Mesothelial cell of epicardium (in vitro differentiated cells): ENCODE results near the gene RNF152. TPM values are rescaled to one million over a fixed set of nuclear protein-coding genes. Genes with fewer than 3 reads are reported as not detected.

Source experiments
- DNase-seq, 2 experiments: peaks; one replicate each; pipeline ENCODE4 v3.0.0; 2021; ENCODE audit warnings: low spot score in 2 of 2; ENCODE audit not compliant: unreplicated experiment in 2 of 2
- H3K27ac Mint-ChIP-seq: 2 replicates; pipeline ENCODE4 v1.8.0; 2021; ENCODE audit warnings: mixed read lengths
- H3K27me3 Mint-ChIP-seq: 2 replicates; pipeline ENCODE4 v1.8.0; 2021; ENCODE audit warnings: low read depth, mixed read lengths
- H3K36me3 Mint-ChIP-seq: 2 replicates; pipeline ENCODE4 v1.8.0; 2021; ENCODE audit warnings: mixed read lengths
- H3K4me1 Mint-ChIP-seq: 2 replicates; pipeline ENCODE4 v1.8.0; 2021; ENCODE audit warnings: mixed read lengths
- H3K4me3 Mint-ChIP-seq: 2 replicates; pipeline ENCODE4 v1.8.0; 2021; ENCODE audit warnings: mild to moderate bottlenecking, moderate library complexity, mixed read lengths
- H3K9me3 Mint-ChIP-seq: 2 replicates; pipeline ENCODE4 v1.8.0; 2021; ENCODE audit warnings: mixed read lengths
- total RNA-seq: library from RNA; stranded (reverse); gene quantifications from 3 replicates; pipeline ENCODE4 v1.2.1, GENCODE V29; 2021
- TF ChIP-seq, protein P1 (sequence below): fragments of 200-600 bp; sonication (generic); IDR thresholded peaks from one replicate; pipeline ENCODE4 v1.5.0; 2021; ENCODE audit warnings: antibody characterized with exemption; ENCODE audit not compliant: unreplicated experiment

The RNF152 gene
- total RNA-seq, 1 donor from 2014 or later = 28.6 TPM

- Mint-ChIP-seq H3K4me1 (no peaks in the 10 kb centered on the region), H3K4me3 (no peak overlapping the region), H3K27me3 (no peaks in the 10 kb centered on the region), H3K36me3 (no peaks in the 10 kb centered on the region), H3K27ac (no peak overlapping the region), H3K9me3 (peaks cover 23% of the 10 kb centered on the region)
- DNase-seq = no peak
- TF ChIP-seq, protein P1, sequence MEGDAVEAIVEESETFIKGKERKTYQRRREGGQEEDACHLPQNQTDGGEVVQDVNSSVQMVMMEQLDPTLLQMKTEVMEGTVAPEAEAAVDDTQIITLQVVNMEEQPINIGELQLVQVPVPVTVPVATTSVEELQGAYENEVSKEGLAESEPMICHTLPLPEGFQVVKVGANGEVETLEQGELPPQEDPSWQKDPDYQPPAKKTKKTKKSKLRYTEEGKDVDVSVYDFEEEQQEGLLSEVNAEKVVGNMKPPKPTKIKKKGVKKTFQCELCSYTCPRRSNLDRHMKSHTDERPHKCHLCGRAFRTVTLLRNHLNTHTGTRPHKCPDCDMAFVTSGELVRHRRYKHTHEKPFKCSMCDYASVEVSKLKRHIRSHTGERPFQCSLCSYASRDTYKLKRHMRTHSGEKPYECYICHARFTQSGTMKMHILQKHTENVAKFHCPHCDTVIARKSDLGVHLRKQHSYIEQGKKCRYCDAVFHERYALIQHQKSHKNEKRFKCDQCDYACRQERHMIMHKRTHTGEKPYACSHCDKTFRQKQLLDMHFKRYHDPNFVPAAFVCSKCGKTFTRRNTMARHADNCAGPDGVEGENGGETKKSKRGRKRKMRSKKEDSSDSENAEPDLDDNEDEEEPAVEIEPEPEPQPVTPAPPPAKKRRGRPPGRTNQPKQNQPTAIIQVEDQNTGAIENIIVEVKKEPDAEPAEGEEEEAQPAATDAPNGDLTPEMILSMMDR = no peak
Observed at GRCh38 chr18:61774846-61775245, 118.0 kb downstream of the RNF152 start.

- TF ChIP-seq, protein P1 = no peak
- Mint-ChIP-seq H3K9me3 (peaks cover 23% of the 10 kb centered on the region), H3K27me3 (no peaks in the 10 kb centered on the region), H3K27ac (no peak overlapping the region), H3K4me1 (peaks cover 2% of the 10 kb centered on the region), H3K4me3 (no peak overlapping the region), H3K36me3 (no peaks in the 10 kb centered on the region)
- DNase-seq = no peak
Observed at GRCh38 chr18:61772293-61772848, 120.4 kb downstream of the RNF152 start.

GRCh38 chr18:61771861-61772260 is 120.9 kb downstream of the RNF152 start:
- peaks cover 4% of the 10 kb centered on the region for H3K4me1 Mint-ChIP-seq
- peaks cover 23% of the 10 kb centered on the region for H3K9me3 Mint-ChIP-seq
- DNase-seq = no peak
- H3K27ac Mint-ChIP-seq = no peak overlapping the region
- no peak overlapping the region for H3K4me3 Mint-ChIP-seq
- H3K36me3 Mint-ChIP-seq = no peaks in the 10 kb centered on the region
- TF ChIP-seq, protein P1 = no peak
- no peaks in the 10 kb centered on the region for H3K27me3 Mint-ChIP-seq

DNA sequence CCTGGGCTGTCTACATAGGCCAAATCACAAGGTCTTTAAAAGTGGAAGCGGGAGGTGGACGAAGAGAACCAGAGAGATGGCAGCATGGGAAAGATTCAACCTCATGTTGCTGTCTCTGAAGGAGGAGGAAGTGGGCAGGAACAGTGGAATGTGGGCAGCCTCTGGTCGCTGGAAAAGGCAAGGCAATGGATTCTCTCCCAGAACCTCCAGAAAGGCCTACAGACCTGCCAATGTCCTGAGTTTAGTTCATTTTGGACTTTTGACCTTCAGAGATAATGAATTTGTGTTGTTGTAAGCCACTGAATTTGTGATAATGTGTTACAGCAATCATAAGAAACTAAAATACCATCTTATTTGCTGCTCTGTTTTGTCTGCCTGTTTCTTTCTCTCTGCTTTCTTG is 122.5 kb downstream of the RNF152 start:
- Mint-ChIP-seq H3K27me3 (no peaks in the 10 kb centered on the region), H3K4me1 (peaks cover 10% of the 10 kb centered on the region), H3K27ac (no peak overlapping the region), H3K9me3 (peaks cover 11% of the 10 kb centered on the region), H3K4me3 (no peak overlapping the region), H3K36me3 (no peaks in the 10 kb centered on the region)
- DNase-seq = no peak
- TF ChIP-seq, protein P1 = no peak

- H3K4me3 Mint-ChIP-seq = no peak overlapping the region
- no peaks in the 10 kb centered on the region for H3K36me3 Mint-ChIP-seq
- peaks cover 23% of the 10 kb centered on the region for H3K4me1 Mint-ChIP-seq
- DNase-seq = no peak
- H3K27ac Mint-ChIP-seq = no peak overlapping the region
- no peaks in the 10 kb centered on the region for H3K27me3 Mint-ChIP-seq
- TF ChIP-seq, protein P1 = no peak
- H3K9me3 Mint-ChIP-seq = no peaks in the 10 kb centered on the region
Observed at GRCh38 chr18:61766266-61766884, 126.4 kb downstream of the RNF152 start.
